Breast epithelium (tissue), 4 donors: ENCODE measurements around the gene C14orf180. TPM values are rescaled to one million over a fixed set of nuclear protein-coding genes. Genes with fewer than 3 reads are reported as not detected.
A peak's percentile ranks its signal among the peaks of the same experiment; 100 is the strongest.

Experiments used
- DNase-seq, 2 donors: peaks; one replicate each; pipeline ENCODE4 v3.0.0-alpha.2; 2019; ENCODE audit warnings: low spot score in 2 of 2
- H3K27ac ChIP-seq, 2 donors: fragments of 200-600 bp; sonication (generic) in 1 of 2; one replicate each; pipeline ENCODE4 v1.5.1; 2016 to 2019; ENCODE audit warnings: mild to moderate bottlenecking in 1 of 2
- H3K27me3 ChIP-seq, 2 donors: fragments of 200-600 bp; sonication (generic) in 1 of 2; one replicate each; pipeline versions ENCODE4 v1.5.1 to v1.6.0; 2017 to 2019; ENCODE audit warnings: control low read depth in 1 of 2, mild to moderate bottlenecking in 1 of 2
- H3K36me3 ChIP-seq: fragments of 200-600 bp; one replicate; pipeline ENCODE4 v1.5.1; 2019
- H3K4me1 ChIP-seq, 2 donors: fragments of 200-600 bp; sonication (generic); one replicate each; pipeline ENCODE4 v1.5.1; 2016 to 2019; ENCODE audit warnings: control low read depth in 1 of 2
- H3K4me3 ChIP-seq, 3 donors: fragments of 200-600 bp; sonication (generic); 1 replicate in 2 of 3; 2 replicates in 1 of 3; pipeline ENCODE4 v1.5.1; 2016 to 2019; ENCODE audit warnings: mild to moderate bottlenecking in 3 of 3, moderate library complexity in 2 of 3
- H3K9me3 ChIP-seq, 2 donors: fragments of 200-600 bp; sonication (generic) in 1 of 2; one replicate each; pipeline ENCODE4 v1.5.1; 2016 to 2019; ENCODE audit warnings: control low read depth in 1 of 2
- CTCF ChIP-seq, 3 donors: fragments of 450-650 bp; IDR thresholded peaks; one replicate each; pipeline ENCODE4 v1.5.1; 2016 to 2017; ENCODE audit warnings: antibody characterized with exemption in 3 of 3, mild to moderate bottlenecking in 3 of 3, moderate library complexity in 3 of 3
- POLR2A ChIP-seq: fragments of 450-650 bp; IDR thresholded peaks from one replicate; pipeline ENCODE4 v1.6.1; 2016; ENCODE audit warnings: antibody characterized with exemption, mild to moderate bottlenecking, moderate library complexity
- POLR2AphosphoS5 ChIP-seq, 3 donors: sonication (generic); formaldehyde crosslinking; IDR thresholded peaks; one replicate each; pipeline ENCODE4 v1.6.1; 2017; ENCODE audit warnings: antibody characterized with exemption in 3 of 3
- intact Hi-C: fragments of 100-400 bp; cut with DNase I; formaldehyde crosslinking; loops from one replicate; pipeline ENCODE4 v1.15.1; 2023; ENCODE audit warnings: low total_unique reads
- total RNA-seq, 3 donors: library from RNA; depleted of rRNA; stranded (reverse); fragments of >200 nt; gene quantifications; one replicate each; pipeline ENCODE4 v1.1.0, GENCODE V29; 2016

The C14orf180 gene
- total RNA-seq, 3 donors from 2014 or later: 1.3 to 32.3 (median 4.2) TPM

- TF ChIP-seq CTCF (IDR thresholded peaks at IDR 0.05) (no peak), POLR2A (no peak), POLR2AphosphoS5 (IDR thresholded peaks at IDR 0.05) (no peak)
- Histone ChIP-seq H3K4me1 (no peaks in the 10 kb centered on the region), H3K27me3 (peaks cover 0 to 82% of the 10 kb centered on the region in 2 donors), H3K36me3 (no peaks in the 10 kb centered on the region), H3K4me3 (no peak overlapping the region), H3K9me3 (peaks cover 0 to 5% of the 10 kb centered on the region in 2 donors), H3K27ac (no peak overlapping the region)
- DNase-seq: no peak
- intact Hi-C loops: no loop called here
Measured at GRCh38 chr14:104550340-104550860, 29.2 kb upstream of the C14orf180 start.

GRCh38 chr14:104550861-104551728 is 28.5 kb upstream of the C14orf180 start:
- Histone ChIP-seq H3K36me3 (no peaks in the 10 kb centered on the region), H3K27me3 (peaks cover 0 to 82% of the 10 kb centered on the region in 2 donors), H3K9me3 (peaks cover 0 to 5% of the 10 kb centered on the region in 2 donors), H3K4me3 (no peak overlapping the region), H3K27ac (no peak overlapping the region), H3K4me1 (no peaks in the 10 kb centered on the region)
- intact Hi-C loops: no loop called here
- TF ChIP-seq CTCF (IDR thresholded peaks at IDR 0.05) (no peak), POLR2A (no peak), POLR2AphosphoS5 (IDR thresholded peaks at IDR 0.05) (no peak)
- DNase-seq: peak in 1 of 2 donors; percentile 43

GRCh38 chr14:104551851-104552737 is 27.5 kb upstream of the C14orf180 start:
- no peaks in the 10 kb centered on the region for H3K4me1 ChIP-seq
- H3K27ac ChIP-seq: no peak overlapping the region
- peak in 1 of 2 donors; percentile 49 for DNase-seq
- no peaks in the 10 kb centered on the region for H3K36me3 ChIP-seq
- H3K9me3 ChIP-seq: peaks cover 0 to 5% of the 10 kb centered on the region in 2 donors
- H3K27me3 ChIP-seq: peaks cover 0 to 82% of the 10 kb centered on the region in 2 donors
- intact Hi-C loops: no loop called here
- TF ChIP-seq CTCF (IDR thresholded peaks at IDR 0.05) (no peak), POLR2AphosphoS5 (IDR thresholded peaks at IDR 0.05) (no peak), POLR2A (no peak)
- H3K4me3 ChIP-seq: no peak overlapping the region

GRCh38 chr14:104552738-104553125 is 26.8 kb upstream of the C14orf180 start:
- TF ChIP-seq POLR2AphosphoS5 (IDR thresholded peaks at IDR 0.05): no peak
- DNase-seq: no peak
- Histone ChIP-seq H3K36me3 (no peaks in the 10 kb centered on the region), H3K4me1 (no peaks in the 10 kb centered on the region), H3K9me3 (peaks cover 0 to 5% of the 10 kb centered on the region in 2 donors), H3K27me3 (peaks cover 0 to 79% of the 10 kb centered on the region in 2 donors), H3K4me3 (no peak overlapping the region), H3K27ac (no peak overlapping the region)
- intact Hi-C loops: no loop called here
